OCI-LY7 (cell line): ENCODE data around the gene MORN1. TPM values are rescaled to one million over a fixed set of nuclear protein-coding genes. Genes with fewer than 3 reads are reported as not detected.

Experiments used
- BruUV-seq: library from RNA; stranded (reverse); fragments of 400-500 nt; replicated peaks from 2 replicates; lab custom pipeline; 2021; lab: Mats Ljungman, UMichigan
- CTCF ChIA-PET: fragments of 300-600 bp; sonication (Branson Sonifier 250); formaldehyde crosslinking; loops from one replicate; lab custom pipeline; 2022; ENCODE audit warnings: antibody characterized with exemption; ENCODE audit not compliant: unreplicated experiment; lab: Charles Lee
- POLR2A ChIA-PET: fragments of 300-600 bp; sonication (Branson Sonifier 250); formaldehyde crosslinking; loops from one replicate; lab custom pipeline; 2022; ENCODE audit warnings: antibody characterized with exemption; lab: Charles Lee
- DNase-seq: peaks from one replicate; pipeline ENCODE4 v3.0.0-alpha.2; 2015; ENCODE audit warnings: low spot score
- H2AFZ ChIP-seq: fragments of 200-600 bp; sonication (generic), shearing (Covaris generic); 2 replicates; pipeline ENCODE4 v1.6.1; 2014; ENCODE audit warnings: mild to moderate bottlenecking, antibody characterized with exemption, low read length, moderate library complexity
- H3K27ac ChIP-seq: fragments of 200-600 bp; sonication (generic); 2 replicates; pipeline ENCODE4 v1.5.1; 2014; ENCODE audit warnings: mixed run types, low read depth, mild to moderate bottlenecking, moderate library complexity, low read length, inconsistent platforms; ENCODE audit not compliant: poor library complexity, severe bottlenecking
- H3K36me3 ChIP-seq: fragments of 200-600 bp; sonication (generic); 2 replicates; pipeline ENCODE4 v1.6.1; 2014; ENCODE audit warnings: mild to moderate bottlenecking, antibody characterized with exemption, low read length, moderate library complexity, mixed read lengths; ENCODE audit not compliant: insufficient read depth
- H3K4me1 ChIP-seq: fragments of 200-600 bp; sonication (generic); 2 replicates; pipeline ENCODE4 v1.5.1; 2014; ENCODE audit warnings: mild to moderate bottlenecking, low read length; ENCODE audit not compliant: insufficient read depth, poor library complexity, severe bottlenecking
- H3K4me2 ChIP-seq: fragments of 200-600 bp; sonication (generic); 2 replicates; pipeline ENCODE4 v1.6.1; 2014; ENCODE audit warnings: mild to moderate bottlenecking, low read length
- H3K4me3 ChIP-seq: fragments of 200-600 bp; sonication (generic); 2 replicates; pipeline ENCODE4 v1.5.1; 2014; ENCODE audit warnings: mild to moderate bottlenecking, low read depth, low read length; ENCODE audit not compliant: poor library complexity, severe bottlenecking
- H3K79me2 ChIP-seq: fragments of 200-600 bp; sonication (generic); 2 replicates; pipeline ENCODE4 v1.6.1; 2016; ENCODE audit warnings: low read depth, mild to moderate bottlenecking, low read length, moderate library complexity, mixed read lengths; ENCODE audit not compliant: insufficient read depth
- H3K9me2 ChIP-seq: fragments of 200-600 bp; sonication (generic); 2 replicates; pipeline ENCODE4 v1.6.1; 2016; ENCODE audit warnings: mild to moderate bottlenecking, low read length, mixed read lengths; ENCODE audit not compliant: insufficient read depth
- H3K9me3 ChIP-seq: fragments of 200-600 bp; sonication (generic); 2 replicates; pipeline ENCODE4 v1.6.1; 2014; ENCODE audit warnings: mild to moderate bottlenecking, mixed run types, low read length, mixed read lengths
- H4K20me1 ChIP-seq: fragments of 200-600 bp; sonication (generic); 2 replicates; pipeline ENCODE4 v1.6.1; 2014; ENCODE audit warnings: mild to moderate bottlenecking, antibody characterized with exemption, low read length, moderate library complexity, mixed read lengths; ENCODE audit not compliant: insufficient read depth
- CTCF ChIP-seq: fragments of 200-600 bp; sonication (generic); conservative IDR thresholded peaks from 2 replicates; pipeline ENCODE4 v1.5.1; 2014; ENCODE audit warnings: mild to moderate bottlenecking, antibody characterized with exemption, low read length, moderate library complexity, mixed read lengths
- EZH2phosphoT487 ChIP-seq: fragments of 200-600 bp; sonication (generic); IDR thresholded peaks from 2 replicates; pipeline ENCODE4 v1.6.1; 2018; ENCODE audit warnings: low read depth, borderline replicate concordance, mild to moderate bottlenecking, mixed run types, antibody characterized with exemption, low read length, moderate library complexity, mixed read lengths
- intact Hi-C: fragments of 100-400 bp; cut with micrococcal nuclease; formaldehyde crosslinking; loops from one replicate; pipeline ENCODE4 v1.10.0; 2022; ENCODE audit not compliant: unreplicated experiment
- total RNA-seq, 2 experiments: library from RNA; depleted of rRNA in 1 of 2; stranded (reverse); fragments of >200 nt in 1 of 2; shearing (Covaris generic) in 1 of 2; gene quantifications; 2 replicates each; pipeline ENCODE4 v1.2.3, GENCODE V29; 2014 to 2022

The MORN1 gene
- total RNA-seq, 2 experiments from 2014 or later, result 13.1 to 29.7 TPM

GRCh38 chr1:2311184-2312032 is 79.9 kb downstream of the MORN1 start:
- Histone ChIP-seq H4K20me1 (no peaks in the 10 kb centered on the region), H2AFZ (no peak overlapping the region), H3K79me2 (no peaks in the 10 kb centered on the region), H3K36me3 (no peaks in the 10 kb centered on the region), H3K4me1 (peaks cover 3% of the 10 kb centered on the region), H3K4me2 (no peak overlapping the region), H3K4me3 (no peak overlapping the region), H3K9me3 (no peaks in the 10 kb centered on the region), H3K27ac (no peak overlapping the region), H3K9me2 (no peaks in the 10 kb centered on the region)
- no TSS peak for BruUV-seq
- CTCF ChIA-PET, result no interaction called here
- TF ChIP-seq EZH2phosphoT487, result no peak
- peak; percentile 59 for TF ChIP-seq CTCF
- DNase-seq, result peak; percentile 68
- intact Hi-C loops, result no loop called here
- POLR2A ChIA-PET, result interaction anchor here (1.0 kb wide), 1 partner anchor 10 kb away, joined by 4 read pairs; no protein-coding TSS in a partner anchor

- TF ChIP-seq EZH2phosphoT487, result no peak
- no peak for TF ChIP-seq CTCF
- no peak for DNase-seq
- H4K20me1 ChIP-seq, result no peaks in the 10 kb centered on the region
- no peak overlapping the region for H3K27ac ChIP-seq
- peaks cover 3% of the 10 kb centered on the region for H3K4me1 ChIP-seq
- H3K79me2 ChIP-seq, result no peaks in the 10 kb centered on the region
- H2AFZ ChIP-seq, result no peak overlapping the region
- H3K36me3 ChIP-seq, result no peaks in the 10 kb centered on the region
- intact Hi-C loops, result no loop called here
- CTCF ChIA-PET, result no interaction called here
- no peaks in the 10 kb centered on the region for H3K9me2 ChIP-seq
- BruUV-seq, result no TSS peak
- H3K9me3 ChIP-seq, result no peaks in the 10 kb centered on the region
- H3K4me3 ChIP-seq, result no peak overlapping the region
- POLR2A ChIA-PET, result interaction anchor here (0.7 kb wide), 1 partner anchor 177 kb away, joined by 3 read pairs; no protein-coding TSS in a partner anchor
- H3K4me2 ChIP-seq, result no peak overlapping the region
Measured at GRCh38 chr1:2310332-2311183, 80.8 kb downstream of the MORN1 start.
